ENCODE data around the gene NEK4. TPM values are rescaled to one million over a fixed set of nuclear protein-coding genes. Genes with fewer than 3 reads are reported as not detected.

Gene NEK4
- total and polyA plus RNA-seq, 9 donors, result 8.4 to 14.9 (median 10.5) TPM

DNA sequence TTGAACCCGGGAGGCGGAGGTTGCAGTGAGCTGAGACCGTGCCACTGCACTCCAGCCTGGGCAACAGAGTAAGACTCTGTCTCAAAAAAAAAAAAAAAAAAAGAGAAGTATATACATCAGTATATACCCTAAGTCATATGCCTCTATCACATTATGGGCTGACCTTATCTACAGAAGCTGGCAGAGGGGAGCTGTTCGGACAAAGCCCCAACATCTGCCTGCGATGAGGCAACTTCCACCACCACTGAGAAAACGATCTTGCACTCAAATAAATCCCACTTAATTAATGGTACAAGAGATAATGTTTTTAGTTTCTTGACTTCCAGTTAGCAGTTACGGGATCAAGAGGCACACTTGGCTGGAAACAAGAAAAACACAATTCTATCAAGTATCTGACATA is 67.4 kb downstream of the NEK4 start:
- no peak for DNase-seq
- Histone ChIP-seq H3K4me3 (ENCODE audit: low read length) (no peak overlapping the region), H3K27ac (ENCODE audit: low read length) (no peak overlapping the region), H3K27me3 (ENCODE audit: control insufficient read depth, insufficient read depth, low read length) (no peaks in the 10 kb centered on the region), H3K9me3 (replicated peaks; ENCODE audit: control insufficient read depth, low read depth, low read length) (no peaks in the 10 kb centered on the region), H3K4me1 (ENCODE audit: control insufficient read depth, insufficient read depth, low read length) (peaks cover 19% of the 10 kb centered on the region), H3K36me3 (ENCODE audit: control insufficient read depth, insufficient read depth, low read length) (peaks cover 10% of the 10 kb centered on the region)
- WGBS (ENCODE audit: insufficient coverage), result 100% methylated on average over 1 of the region's 7 CpGs

- Histone ChIP-seq H3K9me3 (replicated peaks; ENCODE audit: control insufficient read depth, low read depth, low read length) (no peaks in the 10 kb centered on the region), H3K4me1 (ENCODE audit: control insufficient read depth, insufficient read depth, low read length) (no peaks in the 10 kb centered on the region), H3K27ac (ENCODE audit: low read length) (no peak overlapping the region), H3K4me3 (ENCODE audit: low read length) (no peak overlapping the region), H3K27me3 (ENCODE audit: control insufficient read depth, insufficient read depth, low read length) (no peaks in the 10 kb centered on the region), H3K36me3 (ENCODE audit: control insufficient read depth, insufficient read depth, low read length) (peaks cover 48% of the 10 kb centered on the region)
- 86% methylated on average over 2 of the region's 4 CpGs for WGBS (ENCODE audit: insufficient coverage)
- DNase-seq, result no peak
Measured at GRCh38 chr3:52697632-52697965, 73.1 kb downstream of the NEK4 start.

DNA sequence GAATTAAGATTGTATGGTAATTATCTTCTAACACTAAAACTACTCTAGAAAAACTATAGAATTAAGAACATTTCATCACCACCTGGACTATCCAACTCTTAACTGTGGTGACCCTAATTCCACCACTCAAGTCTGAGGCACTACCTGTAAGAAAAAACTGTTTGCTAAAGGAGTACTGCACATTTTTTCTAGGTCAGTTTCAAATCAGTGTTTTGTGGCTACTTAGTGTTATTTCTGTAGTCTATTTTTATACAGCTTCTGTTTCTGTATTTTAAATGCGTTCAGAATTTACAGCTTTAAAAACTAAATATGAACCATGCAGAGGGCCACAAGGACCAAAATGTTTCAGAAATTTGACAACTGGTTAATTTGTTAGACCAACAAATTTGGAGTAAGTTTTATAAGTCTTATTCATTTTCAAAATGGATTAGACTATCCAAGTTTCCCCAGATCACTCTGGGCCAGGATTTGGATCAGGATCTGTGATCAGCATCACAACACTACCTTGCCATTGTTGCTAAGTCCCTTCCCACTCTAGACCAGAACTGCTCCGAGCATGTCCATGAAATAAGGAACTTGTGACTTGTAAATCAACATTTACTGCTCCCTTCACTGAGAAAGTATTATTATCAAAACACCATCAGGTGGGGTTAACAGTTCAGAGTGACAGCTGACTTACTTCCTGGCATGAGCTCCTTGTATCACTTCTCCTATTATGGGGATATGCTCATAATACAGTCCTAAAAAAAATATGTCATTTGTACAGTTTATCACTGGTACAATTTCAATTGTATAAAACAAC is 73.7 kb downstream of the NEK4 start:
- Histone ChIP-seq H3K4me1 (ENCODE audit: control insufficient read depth, insufficient read depth, low read length) (no peaks in the 10 kb centered on the region), H3K27me3 (ENCODE audit: control insufficient read depth, insufficient read depth, low read length) (no peaks in the 10 kb centered on the region), H3K36me3 (ENCODE audit: control insufficient read depth, insufficient read depth, low read length) (peaks cover 54% of the 10 kb centered on the region), H3K9me3 (replicated peaks; ENCODE audit: control insufficient read depth, low read depth, low read length) (no peaks in the 10 kb centered on the region), H3K4me3 (ENCODE audit: low read length) (no peak overlapping the region), H3K27ac (ENCODE audit: low read length) (no peak overlapping the region)
- DNase-seq, result no peak
- WGBS (ENCODE audit: insufficient coverage), result no CpG with 5 or more reads among the region's 2 CpGs

- WGBS (ENCODE audit: insufficient coverage), result 100% methylated on average over 1 of the region's 4 CpGs
- Histone ChIP-seq H3K36me3 (ENCODE audit: control insufficient read depth, insufficient read depth, low read length) (peaks cover 61% of the 10 kb centered on the region), H3K9me3 (replicated peaks; ENCODE audit: control insufficient read depth, low read depth, low read length) (no peaks in the 10 kb centered on the region), H3K4me3 (ENCODE audit: low read length) (no peak overlapping the region), H3K4me1 (ENCODE audit: control insufficient read depth, insufficient read depth, low read length) (no peaks in the 10 kb centered on the region), H3K27me3 (ENCODE audit: control insufficient read depth, insufficient read depth, low read length) (no peaks in the 10 kb centered on the region), H3K27ac (ENCODE audit: low read length) (no peak overlapping the region)
- DNase-seq, result no peak
Measured at GRCh38 chr3:52695798-52696671, 74.7 kb downstream of the NEK4 start.

DNA sequence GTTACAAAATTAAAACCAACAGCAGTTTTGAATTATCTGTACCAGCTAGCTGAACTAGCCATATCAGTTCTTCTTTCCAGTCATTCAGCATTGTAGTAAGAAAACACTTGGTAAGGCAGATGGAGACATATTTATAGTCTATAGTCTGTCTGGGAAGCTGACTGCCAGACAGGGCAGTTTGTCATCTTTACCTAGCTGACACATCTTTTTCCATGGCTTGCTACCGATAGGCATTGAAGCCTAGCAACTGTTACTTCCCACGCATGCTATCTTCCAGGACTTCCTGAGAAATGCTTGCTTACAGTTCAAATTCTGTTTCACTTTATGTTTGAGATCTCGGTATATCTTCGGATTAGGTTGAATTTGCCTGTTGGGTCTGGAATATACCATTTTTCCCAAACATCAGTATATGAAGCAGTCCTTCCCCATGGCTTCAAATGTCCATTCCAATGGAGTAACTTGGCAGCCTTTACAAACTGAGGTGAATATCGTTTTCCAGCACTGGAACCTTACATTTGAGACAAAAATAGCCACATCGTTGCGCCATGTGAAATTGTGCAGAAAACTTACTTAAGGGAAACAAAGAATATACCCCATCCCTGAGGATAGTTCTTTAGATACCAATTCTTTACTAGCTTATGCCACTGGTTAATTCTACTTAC is 76.1 kb downstream of the NEK4 start:
- no peaks in the 10 kb centered on the region for H3K27me3 ChIP-seq (ENCODE audit: control insufficient read depth, insufficient read depth, low read length)
- H3K4me1 ChIP-seq (ENCODE audit: control insufficient read depth, insufficient read depth, low read length), result no peaks in the 10 kb centered on the region
- no peak for DNase-seq
- peaks cover 70% of the 10 kb centered on the region for H3K36me3 ChIP-seq (ENCODE audit: control insufficient read depth, insufficient read depth, low read length)
- H3K27ac ChIP-seq (ENCODE audit: low read length), result no peak overlapping the region
- no peak overlapping the region for H3K4me3 ChIP-seq (ENCODE audit: low read length)
- H3K9me3 ChIP-seq (replicated peaks; ENCODE audit: control insufficient read depth, low read depth, low read length), result no peaks in the 10 kb centered on the region
- WGBS (ENCODE audit: insufficient coverage), result 80% methylated on average over 1 of the region's 7 CpGs

DNA sequence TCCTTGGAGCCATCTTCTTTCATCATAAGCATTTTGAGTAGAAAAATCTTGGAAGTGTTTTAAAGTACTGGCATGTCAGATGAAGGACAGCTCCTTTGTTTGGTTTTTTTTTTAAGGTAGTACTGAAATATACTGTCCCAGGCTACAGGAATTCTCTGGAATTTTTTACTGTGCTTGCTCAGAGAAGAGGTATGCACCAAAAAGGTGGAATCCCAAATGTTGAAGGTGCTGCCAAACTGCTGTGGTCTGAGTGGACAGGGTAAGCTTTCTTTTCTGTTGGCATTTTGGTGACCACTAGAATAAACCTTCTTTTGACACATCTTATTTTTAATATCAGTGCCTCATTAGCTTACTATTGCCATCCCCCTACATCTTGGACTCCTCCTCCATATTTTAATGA is 77.7 kb downstream of the NEK4 start:
- Histone ChIP-seq H3K9me3 (replicated peaks; ENCODE audit: control insufficient read depth, low read depth, low read length) (no peaks in the 10 kb centered on the region), H3K4me1 (ENCODE audit: control insufficient read depth, insufficient read depth, low read length) (no peaks in the 10 kb centered on the region), H3K4me3 (ENCODE audit: low read length) (no peak overlapping the region), H3K27me3 (ENCODE audit: control insufficient read depth, insufficient read depth, low read length) (no peaks in the 10 kb centered on the region), H3K27ac (ENCODE audit: low read length) (no peak overlapping the region), H3K36me3 (ENCODE audit: control insufficient read depth, insufficient read depth, low read length) (peaks cover 82% of the 10 kb centered on the region)
- no peak for DNase-seq

DNA sequence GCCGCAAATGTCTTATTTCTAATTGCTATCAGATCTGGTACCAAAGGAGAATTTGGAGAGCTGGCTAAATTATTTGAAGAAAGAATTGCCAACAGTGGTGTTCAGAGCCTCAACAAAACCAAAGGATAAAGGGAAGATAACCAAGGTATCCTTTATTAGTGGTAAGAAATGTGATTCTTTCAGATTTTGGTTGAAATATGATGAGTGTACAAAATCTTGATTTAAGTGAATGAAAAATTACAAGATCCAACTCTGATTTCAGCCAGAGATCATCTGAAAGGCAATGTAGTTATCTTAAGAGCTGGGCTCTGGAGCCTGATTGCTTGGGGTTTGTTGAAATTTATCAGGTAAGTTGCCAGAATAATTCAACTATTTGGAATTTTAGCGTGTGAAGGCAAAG is 80.2 kb downstream of the NEK4 start:
- WGBS (ENCODE audit: insufficient coverage), result 97% methylated on average over 2 of the region's 2 CpGs
- Histone ChIP-seq H3K4me1 (ENCODE audit: control insufficient read depth, insufficient read depth, low read length) (peaks cover 4% of the 10 kb centered on the region), H3K9me3 (replicated peaks; ENCODE audit: control insufficient read depth, low read depth, low read length) (no peaks in the 10 kb centered on the region), H3K27ac (ENCODE audit: low read length) (no peak overlapping the region), H3K36me3 (ENCODE audit: control insufficient read depth, insufficient read depth, low read length) (peaks cover 73% of the 10 kb centered on the region), H3K27me3 (ENCODE audit: control insufficient read depth, insufficient read depth, low read length) (no peaks in the 10 kb centered on the region), H3K4me3 (ENCODE audit: low read length) (no peak overlapping the region)
- no peak for DNase-seq

GRCh38 chr3:52689151-52689550 is 81.6 kb downstream of the NEK4 start:
- no peaks in the 10 kb centered on the region for H3K27me3 ChIP-seq (ENCODE audit: control insufficient read depth, insufficient read depth, low read length)
- no peak for DNase-seq
- H3K27ac ChIP-seq (ENCODE audit: low read length), result no peak overlapping the region
- peaks cover 4% of the 10 kb centered on the region for H3K4me1 ChIP-seq (ENCODE audit: control insufficient read depth, insufficient read depth, low read length)
- WGBS (ENCODE audit: insufficient coverage), result 80% methylated on average over 1 of the region's 3 CpGs
- H3K4me3 ChIP-seq (ENCODE audit: low read length), result no peak overlapping the region
- no peaks in the 10 kb centered on the region for H3K9me3 ChIP-seq (replicated peaks; ENCODE audit: control insufficient read depth, low read depth, low read length)
- peaks cover 64% of the 10 kb centered on the region for H3K36me3 ChIP-seq (ENCODE audit: control insufficient read depth, insufficient read depth, low read length)

DNA sequence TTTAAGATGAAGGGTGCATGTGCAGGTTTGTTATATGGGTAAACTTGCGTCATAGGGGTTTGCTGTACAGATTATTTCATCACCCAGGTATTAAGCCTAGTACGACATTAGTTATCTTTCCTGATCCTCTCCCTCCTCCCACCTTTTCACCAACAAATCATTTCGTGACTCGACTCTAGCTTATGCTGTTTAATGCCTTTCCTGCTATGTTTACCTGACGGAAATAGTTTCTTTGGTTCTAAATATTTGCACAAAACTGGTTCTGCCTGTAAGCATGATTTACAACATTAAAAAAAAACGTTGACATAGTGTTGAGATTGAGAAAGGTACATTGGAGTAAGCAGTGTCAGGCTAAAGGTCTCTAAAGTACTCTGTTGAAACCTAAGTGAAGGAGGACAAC is 82.5 kb downstream of the NEK4 start:
- H3K4me3 ChIP-seq (ENCODE audit: low read length), result no peak overlapping the region
- H3K9me3 ChIP-seq (replicated peaks; ENCODE audit: control insufficient read depth, low read depth, low read length), result no peaks in the 10 kb centered on the region
- H3K27ac ChIP-seq (ENCODE audit: low read length), result no peak overlapping the region
- peaks cover 7% of the 10 kb centered on the region for H3K4me1 ChIP-seq (ENCODE audit: control insufficient read depth, insufficient read depth, low read length)
- DNase-seq, result no peak
- H3K27me3 ChIP-seq (ENCODE audit: control insufficient read depth, insufficient read depth, low read length), result no peaks in the 10 kb centered on the region
- 94% methylated on average over 3 of the region's 6 CpGs for WGBS (ENCODE audit: insufficient coverage)
- H3K36me3 ChIP-seq (ENCODE audit: control insufficient read depth, insufficient read depth, low read length), result peaks cover 57% of the 10 kb centered on the region
